ENCODE measurements around the gene APOBEC3H. TPM values are rescaled to one million over a fixed set of nuclear protein-coding genes. Genes with fewer than 3 reads are reported as not detected.
"Not testable (repeated sequence)": the region's sequence is repeated elsewhere in the genome, so short reads cannot be mapped to it uniquely, and the experiment has no call there.

Gene APOBEC3H
- not detected in 2 replicates for total RNA-seq (2014; rRNA removed; shearing (Covaris generic))
- not detected in 2 replicates for polyA plus RNA-seq (2014; cell fraction: nucleus; rRNA removed)

- no peak for DNase-seq (ENCODE audit: extremely low read depth, low read depth)
Measured at GRCh38 chr22:39097098-39098020, at the start of gene APOBEC3H. TSS of gene APOBEC3H (plus strand) at chr22:39097244. CDS start at chr22:39100279, 3,035 bp downstream.

- not testable (repeated sequence) for DNase-seq (ENCODE audit: extremely low read depth, low read depth)
Measured at GRCh38 chr22:39049486-39049885, 47.6 kb upstream of the APOBEC3H start.

- not testable (repeated sequence) for DNase-seq (ENCODE audit: extremely low read depth, low read depth)
Measured at GRCh38 chr22:39051844-39052495, 45.1 kb upstream of the APOBEC3H start.

- DNase-seq (ENCODE audit: extremely low read depth, low read depth) = no peak
Measured at GRCh38 chr22:39055658-39056057, 41.4 kb upstream of the APOBEC3H start.

- not testable (repeated sequence) for DNase-seq (ENCODE audit: extremely low read depth, low read depth)
Measured at GRCh38 chr22:39061290-39061689, 35.8 kb upstream of the APOBEC3H start.

- DNase-seq (ENCODE audit: extremely low read depth, low read depth) = not testable (repeated sequence)
Measured at GRCh38 chr22:39061951-39062350, 35.1 kb upstream of the APOBEC3H start.

- not testable (repeated sequence) for DNase-seq (ENCODE audit: extremely low read depth, low read depth)
Measured at GRCh38 chr22:39063904-39064303, 33.1 kb upstream of the APOBEC3H start.

GRCh38 chr22:39066442-39067276 lies 30.4 kb upstream of the APOBEC3H start:
- not testable (repeated sequence) for DNase-seq (ENCODE audit: extremely low read depth, low read depth)

GRCh38 chr22:39068033-39068785 lies 28.8 kb upstream of the APOBEC3H start:
- no peak for DNase-seq (ENCODE audit: extremely low read depth, low read depth)

GRCh38 chr22:39070186-39070585 lies 26.9 kb upstream of the APOBEC3H start:
- no peak for DNase-seq (ENCODE audit: extremely low read depth, low read depth)

GRCh38 chr22:39072581-39072981 lies 24.5 kb upstream of the APOBEC3H start:
- not testable (repeated sequence) for DNase-seq (ENCODE audit: extremely low read depth, low read depth)

- no peak for DNase-seq (ENCODE audit: extremely low read depth, low read depth)
Measured at GRCh38 chr22:39073981-39074380, 23.1 kb upstream of the APOBEC3H start.

GRCh38 chr22:39076155-39077025 lies 20.7 kb upstream of the APOBEC3H start:
- DNase-seq (ENCODE audit: extremely low read depth, low read depth) = not testable (repeated sequence)

GRCh38 chr22:39077026-39077840 lies 19.8 kb upstream of the APOBEC3H start, which contains the start of gene APOBEC3G:
TSS of gene APOBEC3G (plus strand) at chr22:39077275. CDS start at chr22:39077362, 87 bp downstream.
- DNase-seq (ENCODE audit: extremely low read depth, low read depth) = not testable (repeated sequence)

GRCh38 chr22:39077912-39078311 lies 19.1 kb upstream of the APOBEC3H start:
- DNase-seq (ENCODE audit: extremely low read depth, low read depth) = not testable (repeated sequence)

- DNase-seq (ENCODE audit: extremely low read depth, low read depth) = no peak
Measured at GRCh38 chr22:39078329-39078728, 18.7 kb upstream of the APOBEC3H start.

- DNase-seq (ENCODE audit: extremely low read depth, low read depth) = not testable (repeated sequence)
Measured at GRCh38 chr22:39079054-39079637, 17.9 kb upstream of the APOBEC3H start.
